Smooth muscle cell (in vitro differentiated cells): Measurements from ENCODE around the gene PPP2R5D. TPM values are rescaled to one million over a fixed set of nuclear protein-coding genes. Genes with fewer than 3 reads are reported as not detected.

Experiments used
- DNase-seq: peaks from one replicate; lab custom pipeline; 2025; ENCODE audit not compliant: unreplicated experiment; lab: John Stamatoyannopoulos, UW
- H2AFZ ChIP-seq: fragments of 200-600 bp; sonication (generic); 2 replicates; pipeline ENCODE4 v1.6.0; 2016; ENCODE audit warnings: antibody characterized with exemption, low read depth, mild to moderate bottlenecking
- H3F3A ChIP-seq: fragments of 200-600 bp; sonication (generic); 2 replicates; pipeline ENCODE4 v1.6.0; 2017; ENCODE audit warnings: antibody characterized with exemption, low read depth
- H3K27ac ChIP-seq: fragments of 200-600 bp; sonication (generic); 2 replicates; pipeline ENCODE4 v1.5.1; 2016; ENCODE audit warnings: low read depth, mild to moderate bottlenecking
- H3K27me3 ChIP-seq: fragments of 200-600 bp; sonication (generic); 2 replicates; pipeline ENCODE4 v1.6.1; 2016; ENCODE audit warnings: low read depth, mild to moderate bottlenecking
- H3K36me3 ChIP-seq: fragments of 200-600 bp; sonication (generic); 2 replicates; pipeline ENCODE4 v1.5.1; 2016; ENCODE audit warnings: low read depth
- H3K4me1 ChIP-seq: fragments of 200-600 bp; sonication (generic); 2 replicates; pipeline ENCODE4 v1.5.1; 2016; ENCODE audit warnings: low read depth
- H3K4me2 ChIP-seq: fragments of 200-600 bp; sonication (generic); 2 replicates; pipeline ENCODE4 v1.6.0; 2016; ENCODE audit warnings: mild to moderate bottlenecking
- H3K4me3 ChIP-seq: fragments of 200-600 bp; sonication (generic); 2 replicates; pipeline ENCODE4 v1.5.1; 2016; ENCODE audit warnings: mild to moderate bottlenecking
- H3K79me2 ChIP-seq: fragments of 200-600 bp; sonication (generic); 2 replicates; pipeline ENCODE4 v1.6.0; 2016; ENCODE audit warnings: low read depth, mild to moderate bottlenecking
- H3K9ac ChIP-seq: fragments of 200-600 bp; sonication (generic); 2 replicates; pipeline ENCODE4 v1.6.0; 2016; ENCODE audit warnings: low read depth
- H3K9me3 ChIP-seq: fragments of 200-600 bp; sonication (generic); replicated peaks from 2 replicates; pipeline ENCODE4 v1.5.1; 2016; ENCODE audit warnings: low read depth
- H4K20me1 ChIP-seq: fragments of 200-600 bp; sonication (generic); 2 replicates; pipeline ENCODE4 v1.6.0; 2016; ENCODE audit warnings: low read depth
- WGBS: methylation state at CpG from one replicate; pipeline ENCODE4 v1.1.7; 2016; ENCODE audit warnings: low lambda C conversion rate; 5-methylcytosine and 5-hydroxymethylcytosine counted together
- polyA plus RNA-seq: library from polyadenylated mRNA; unstranded; fragments of >200 nt; fragmentation: Nextera tagmentation; extraction: Ambion mirVana; gene quantifications from 2 replicates; pipeline ENCODE4 v1.2.1, GENCODE V29; 2016
- total RNA-seq: library from RNA; depleted of rRNA; stranded (reverse); fragments of >200 nt; gene quantifications from 2 replicates; pipeline ENCODE4 v1.2.3, GENCODE V29; 2014
- TF ChIP-seq, protein P1 (sequence below): fragments of 200-600 bp; sonication (generic); IDR thresholded peaks from 2 replicates; pipeline ENCODE4 v1.5.1; 2017; ENCODE audit warnings: borderline replicate concordance, mild to moderate bottlenecking, antibody characterized with exemption; ENCODE audit not compliant: insufficient read depth, poor library complexity, severe bottlenecking

The PPP2R5D gene
- total and polyA plus RNA-seq, 2 experiments from 2014 or later: 46.4 to 51.3 TPM

- no peak overlapping the region for H3K4me2 ChIP-seq
- DNase-seq: no peak
- H3K4me3 ChIP-seq: no peak overlapping the region
- TF ChIP-seq, protein P1, sequence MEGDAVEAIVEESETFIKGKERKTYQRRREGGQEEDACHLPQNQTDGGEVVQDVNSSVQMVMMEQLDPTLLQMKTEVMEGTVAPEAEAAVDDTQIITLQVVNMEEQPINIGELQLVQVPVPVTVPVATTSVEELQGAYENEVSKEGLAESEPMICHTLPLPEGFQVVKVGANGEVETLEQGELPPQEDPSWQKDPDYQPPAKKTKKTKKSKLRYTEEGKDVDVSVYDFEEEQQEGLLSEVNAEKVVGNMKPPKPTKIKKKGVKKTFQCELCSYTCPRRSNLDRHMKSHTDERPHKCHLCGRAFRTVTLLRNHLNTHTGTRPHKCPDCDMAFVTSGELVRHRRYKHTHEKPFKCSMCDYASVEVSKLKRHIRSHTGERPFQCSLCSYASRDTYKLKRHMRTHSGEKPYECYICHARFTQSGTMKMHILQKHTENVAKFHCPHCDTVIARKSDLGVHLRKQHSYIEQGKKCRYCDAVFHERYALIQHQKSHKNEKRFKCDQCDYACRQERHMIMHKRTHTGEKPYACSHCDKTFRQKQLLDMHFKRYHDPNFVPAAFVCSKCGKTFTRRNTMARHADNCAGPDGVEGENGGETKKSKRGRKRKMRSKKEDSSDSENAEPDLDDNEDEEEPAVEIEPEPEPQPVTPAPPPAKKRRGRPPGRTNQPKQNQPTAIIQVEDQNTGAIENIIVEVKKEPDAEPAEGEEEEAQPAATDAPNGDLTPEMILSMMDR: no peak
- no peaks in the 10 kb centered on the region for H3K36me3 ChIP-seq
- H3K27me3 ChIP-seq: no peaks in the 10 kb centered on the region
- H3K27ac ChIP-seq: no peak overlapping the region
- H3F3A ChIP-seq: peaks cover 8% of the 10 kb centered on the region
- H3K9me3 ChIP-seq: no peaks in the 10 kb centered on the region
- H3K9ac ChIP-seq: no peak overlapping the region
- 94% methylated on average over 2 of the region's 2 CpGs for WGBS
- no peak overlapping the region for H2AFZ ChIP-seq
- H3K79me2 ChIP-seq: no peaks in the 10 kb centered on the region
- H4K20me1 ChIP-seq: no peaks in the 10 kb centered on the region
- no peaks in the 10 kb centered on the region for H3K4me1 ChIP-seq
Observed at GRCh38 chr6:42969431-42969830, 14.9 kb upstream of the PPP2R5D start.

- H2AFZ ChIP-seq: no peak overlapping the region
- no peak overlapping the region for H3K27ac ChIP-seq
- H3F3A ChIP-seq: peaks cover 8% of the 10 kb centered on the region
- no peaks in the 10 kb centered on the region for H4K20me1 ChIP-seq
- H3K4me2 ChIP-seq: no peak overlapping the region
- TF ChIP-seq, protein P1: no peak
- H3K79me2 ChIP-seq: no peaks in the 10 kb centered on the region
- no peaks in the 10 kb centered on the region for H3K36me3 ChIP-seq
- H3K27me3 ChIP-seq: no peaks in the 10 kb centered on the region
- WGBS: 93% methylated on average over 4 of the region's 4 CpGs
- no peak for DNase-seq
- H3K4me3 ChIP-seq: no peak overlapping the region
- H3K4me1 ChIP-seq: no peaks in the 10 kb centered on the region
- H3K9me3 ChIP-seq: no peaks in the 10 kb centered on the region
- H3K9ac ChIP-seq: no peak overlapping the region
Observed at GRCh38 chr6:42969934-42970333, 14.4 kb upstream of the PPP2R5D start.

GRCh38 chr6:42970871-42971612, 13.3 kb upstream of the PPP2R5D start:
- Histone ChIP-seq H3K4me2 (peak overlapping the region; percentile 7), H3K36me3 (no peaks in the 10 kb centered on the region), H3K4me3 (no peak overlapping the region), H2AFZ (no peak overlapping the region), H3K27ac (no peak overlapping the region), H3K79me2 (no peaks in the 10 kb centered on the region), H3K9me3 (no peaks in the 10 kb centered on the region), H4K20me1 (peaks cover 9% of the 10 kb centered on the region), H3K27me3 (no peaks in the 10 kb centered on the region), H3K9ac (no peak overlapping the region), H3F3A (peaks cover 8% of the 10 kb centered on the region), H3K4me1 (no peaks in the 10 kb centered on the region)
- TF ChIP-seq, protein P1: no peak
- DNase-seq: no peak
- 74% methylated on average over 4 of the region's 4 CpGs for WGBS
